HEK293 (cell line): ENCODE results near the gene NCMAP.

Experiments used
- CTCF ChIA-PET: fragments of 350-600 bp; formaldehyde crosslinking; extraction: SDS; loops from one replicate; lab custom pipeline; 2021; ENCODE audit warnings: antibody characterized with exemption; lab: Yijun Ruan, JAX
- POLR2A ChIA-PET: fragments of 300-600 bp; formaldehyde crosslinking; extraction: SDS; loops from one replicate; lab custom pipeline; 2020; ENCODE audit warnings: antibody characterized with exemption, inconsistent platforms; lab: Yijun Ruan, JAX
- H3K27ac ChIP-seq: fragments of 200-500 bp; sonication (Bioruptor generic); 2 replicates; pipeline ENCODE4 v1.5.1; 2014; ENCODE audit warnings: low read depth, low read length, control low read depth, inconsistent platforms; ENCODE audit errors: extremely low read depth
- H3K36me3 ChIP-seq, 2 experiments: fragments of 200-500 bp in 1 of 2; sonication (Bioruptor generic) in 1 of 2; 1 replicate in 1 of 2; 2 replicates in 1 of 2; pipeline ENCODE4 v1.5.1; 2014 to 2017; ENCODE audit warnings: inconsistent platforms in 2 of 2, low read length in 2 of 2; ENCODE audit not compliant: control insufficient read depth in 2 of 2, insufficient read depth in 1 of 2
- H3K4me1 ChIP-seq: fragments of 200-500 bp; sonication (Bioruptor generic); 2 replicates; pipeline ENCODE4 v1.5.1; 2014; ENCODE audit warnings: mild to moderate bottlenecking, low read length, inconsistent platforms; ENCODE audit not compliant: control insufficient read depth, insufficient read depth
- H3K4me3 ChIP-seq: 2 replicates; pipeline ENCODE4 v1.5.1; 2011; ENCODE audit warnings: low read depth, mild to moderate bottlenecking, control low read depth, low read length, moderate library complexity
- H3K9me3 ChIP-seq: fragments of 200-500 bp; sonication (Bioruptor generic); 2 replicates; pipeline ENCODE4 v1.5.1; 2014; ENCODE audit warnings: low read depth, low read length, inconsistent platforms; ENCODE audit not compliant: control insufficient read depth, insufficient read depth
- GLIS1 ChIP-seq: fragments of 450-650 bp; formaldehyde crosslinking; IDR thresholded peaks from 2 replicates; pipeline ENCODE4 v1.5.1; 2016; ENCODE audit warnings: missing biosample characterization, missing genetic modification characterization
- KLF17 ChIP-seq: fragments of 450-650 bp; formaldehyde crosslinking; IDR thresholded peaks from 2 replicates; pipeline ENCODE4 v1.5.1; 2016; ENCODE audit warnings: missing biosample characterization, missing genetic modification characterization
- PATZ1 ChIP-seq: fragments of 450-650 bp; formaldehyde crosslinking; IDR thresholded peaks from 2 replicates; pipeline ENCODE4 v1.5.1; 2016; ENCODE audit warnings: missing biosample characterization, missing genetic modification characterization
- PRDM1 ChIP-seq: fragments of 450-650 bp; formaldehyde crosslinking; IDR thresholded peaks from 2 replicates; pipeline ENCODE4; 2016; ENCODE audit warnings: missing biosample characterization, missing genetic modification characterization
- PRDM2 ChIP-seq: fragments of 450-650 bp; formaldehyde crosslinking; IDR thresholded peaks from 2 replicates; pipeline ENCODE4 v1.5.1; 2016; ENCODE audit warnings: missing biosample characterization, missing genetic modification characterization, borderline replicate concordance
- REST ChIP-seq: fragments of 450-650 bp; formaldehyde crosslinking; IDR thresholded peaks from 2 replicates; pipeline ENCODE4 v1.5.1; 2016; ENCODE audit warnings: missing biosample characterization, missing genetic modification characterization
- ZNF10 ChIP-seq: fragments of 450-650 bp; formaldehyde crosslinking; IDR thresholded peaks from 2 replicates; pipeline ENCODE4 v1.5.1; 2017; ENCODE audit warnings: missing biosample characterization, missing genetic modification characterization
- ZNF132 ChIP-seq: fragments of 450-650 bp; formaldehyde crosslinking; IDR thresholded peaks from 2 replicates; pipeline ENCODE4 v1.5.1; 2017; ENCODE audit warnings: missing biosample characterization, missing genetic modification characterization, borderline replicate concordance
- ZNF169 ChIP-seq: fragments of 450-650 bp; formaldehyde crosslinking; IDR thresholded peaks from 2 replicates; pipeline ENCODE4 v1.5.1; 2016; ENCODE audit warnings: missing biosample characterization, missing genetic modification characterization
- ZNF18 ChIP-seq: fragments of 450-650 bp; formaldehyde crosslinking; IDR thresholded peaks from 2 replicates; pipeline ENCODE4 v1.5.1; 2016; ENCODE audit warnings: missing biosample characterization, missing genetic modification characterization
- ZNF280C ChIP-seq: fragments of 450-650 bp; formaldehyde crosslinking; IDR thresholded peaks from 2 replicates; pipeline ENCODE4 v1.5.1; 2016; ENCODE audit warnings: missing biosample characterization, missing genetic modification characterization
- ZNF558 ChIP-seq: fragments of 450-650 bp; formaldehyde crosslinking; IDR thresholded peaks from 2 replicates; pipeline ENCODE4 v1.5.1; 2016; ENCODE audit warnings: missing biosample characterization, missing genetic modification characterization
- ZNF561 ChIP-seq: fragments of 450-650 bp; IDR thresholded peaks from 2 replicates; pipeline ENCODE4 v1.5.1; 2018; ENCODE audit warnings: missing biosample characterization, missing genetic modification characterization, borderline replicate concordance
- ZNF610 ChIP-seq: fragments of 450-650 bp; formaldehyde crosslinking; IDR thresholded peaks from 2 replicates; pipeline ENCODE4 v1.5.1; 2016; ENCODE audit warnings: missing biosample characterization, missing genetic modification characterization, borderline replicate concordance
- ZNF623 ChIP-seq: fragments of 450-650 bp; formaldehyde crosslinking; IDR thresholded peaks from 2 replicates; pipeline ENCODE4 v1.5.1; 2016; ENCODE audit warnings: missing biosample characterization, missing genetic modification characterization
- ZNF785 ChIP-seq: fragments of 450-650 bp; formaldehyde crosslinking; IDR thresholded peaks from 2 replicates; pipeline ENCODE4 v1.5.1; 2016; ENCODE audit warnings: missing biosample characterization, missing genetic modification characterization
- ZNF791 ChIP-seq: fragments of 450-650 bp; formaldehyde crosslinking; IDR thresholded peaks from 2 replicates; pipeline ENCODE4 v1.5.1; 2016; ENCODE audit warnings: missing biosample characterization, missing genetic modification characterization
- ZSCAN16 ChIP-seq: fragments of 450-650 bp; formaldehyde crosslinking; IDR thresholded peaks from 2 replicates; pipeline ENCODE4 v1.5.1; 2016; ENCODE audit warnings: missing biosample characterization, missing genetic modification characterization

The NCMAP gene

GRCh38 chr1:24513706-24514105 lies 42.2 kb upstream of the NCMAP start (continued):
- TF ChIP-seq KLF17 (tag by site-specific recombination) (no peak), ZSCAN16 (no peak), ZNF10 (tag by site-specific recombination) (no peak), GLIS1 (tag by site-specific recombination) (no peak), ZNF132 (tag by site-specific recombination) (no peak), ZNF280C (tag by site-specific recombination) (no peak), ZNF785 (no peak), ZNF18 (tag by site-specific recombination) (no peak), ZNF610 (tag by site-specific recombination) (no peak)

GRCh38 chr1:24514946-24515345 lies 40.9 kb upstream of the NCMAP start:
- no peaks in the 10 kb centered on the region for H3K4me1 ChIP-seq
- H3K4me3 ChIP-seq = no peak overlapping the region
- POLR2A ChIA-PET = interaction anchor here (1.1 kb wide), 1 partner anchor 12 kb away, joined by 4 read pairs; the partner anchor contains the start of gene RCAN3
- no peak overlapping the region for H3K27ac ChIP-seq
- no peaks in the 10 kb centered on the region for H3K36me3 ChIP-seq
- H3K9me3 ChIP-seq = no peaks in the 10 kb centered on the region
- CTCF ChIA-PET = interaction anchor here (0.7 to 1.0 kb wide), 4 partner anchors 12 to 189 kb away, joined by 3 to 6 read pairs (median 4); partner anchors contain the start of gene NIPAL3
- TF ChIP-seq ZNF623 (tag by site-specific recombination) (no peak), ZNF558 (no peak), ZNF561 (tag by site-specific recombination) (no peak), REST (tag by site-specific recombination) (no peak), ZNF791 (tag by site-specific recombination) (no peak), ZNF10 (tag by site-specific recombination) (no peak), PRDM1 (no peak), PATZ1 (tag by site-specific recombination) (no peak), ZNF610 (tag by site-specific recombination) (no peak), ZNF169 (tag by site-specific recombination) (no peak), PRDM2 (tag by site-specific recombination) (no peak)
